ENCODE measurements around the gene CAMK2N1. TPM values are rescaled to one million over a fixed set of nuclear protein-coding genes. Genes with fewer than 3 reads are reported as not detected.

CAMK2N1 gene
- total and polyA plus RNA-seq, 12 donors, result 0.89 to 68.7 (median 32.6) TPM

GRCh38 chr1:20442920-20443625 lies 42.9 kb downstream of the CAMK2N1 start:
- 82 to 100% (median 94%) methylated on average over 1 to 5 of the region's 5 CpGs for WGBS, 4 donors
- no peak overlapping the region for H3K4me3 ChIP-seq
- H3K27ac ChIP-seq, result no peak overlapping the region
- no peak for TF ChIP-seq POLR2A (IDR thresholded peaks at IDR 0.05)
- no peak for DNase-seq
- no peaks in the 10 kb centered on the region for H3K27me3 ChIP-seq
- intact Hi-C loops (cut with DNase I), result no loop called here
- no peaks in the 10 kb centered on the region for H3K36me3 ChIP-seq (replicated peaks in 1 of 2)
- H3K9me3 ChIP-seq (replicated peaks in 1 of 3), result no peaks in the 10 kb centered on the region
- no peaks in the 10 kb centered on the region for H3K4me1 ChIP-seq (replicated peaks in 1 of 2)

GRCh38 chr1:20440785-20441200 lies 45.2 kb downstream of the CAMK2N1 start:
- DNase-seq, result peak; percentile 55 to 82 (median 63)
- intact Hi-C loops (cut with DNase I), result no loop called here
- TF ChIP-seq CTCF (IDR thresholded peaks at IDR 0.05), result no peak
- no peak for TF ChIP-seq POLR2A (IDR thresholded peaks at IDR 0.05)
- 25 to 51% (median 32%) methylated on average over 4 to 6 of the region's 6 CpGs for WGBS, 4 donors
- no peaks in the 10 kb centered on the region for H3K9me3 ChIP-seq (replicated peaks in 1 of 3)
- no peak overlapping the region for H3K4me3 ChIP-seq
- no peaks in the 10 kb centered on the region for H3K27me3 ChIP-seq
- no peaks in the 10 kb centered on the region for H3K4me1 ChIP-seq (replicated peaks in 1 of 2)
- no peak overlapping the region for H3K27ac ChIP-seq
- no peaks in the 10 kb centered on the region for H3K36me3 ChIP-seq (replicated peaks in 1 of 2)

GRCh38 chr1:20439282-20439681 lies 46.7 kb downstream of the CAMK2N1 start:
- H3K4me3 ChIP-seq, result no peak overlapping the region
- TF ChIP-seq POLR2A (IDR thresholded peaks at IDR 0.05) (no peak), CTCF (IDR thresholded peaks at IDR 0.05) (no peak)
- H3K9me3 ChIP-seq (replicated peaks in 1 of 3), result no peaks in the 10 kb centered on the region
- no peaks in the 10 kb centered on the region for H3K27me3 ChIP-seq
- H3K36me3 ChIP-seq (replicated peaks in 1 of 2), result no peaks in the 10 kb centered on the region
- no peaks in the 10 kb centered on the region for H3K4me1 ChIP-seq (replicated peaks in 1 of 2)
- no peak overlapping the region for H3K27ac ChIP-seq
- no peak for DNase-seq
- intact Hi-C loops (cut with DNase I), result loop anchor here (5.0 to 10.0 kb wide), 3 partner anchors 53 to 224 kb away; no protein-coding TSS in a partner anchor

- TF ChIP-seq POLR2A (IDR thresholded peaks at IDR 0.05) (no peak), CTCF (IDR thresholded peaks at IDR 0.05) (no peak)
- Histone ChIP-seq H3K4me1 (replicated peaks in 1 of 2) (no peaks in the 10 kb centered on the region), H3K36me3 (replicated peaks in 1 of 2) (no peaks in the 10 kb centered on the region), H3K27ac (no peak overlapping the region), H3K27me3 (no peaks in the 10 kb centered on the region), H3K9me3 (replicated peaks in 1 of 3) (no peaks in the 10 kb centered on the region), H3K4me3 (no peak overlapping the region)
- DNase-seq, result no peak
- WGBS, 4 donors, result 83 to 93% (median 88%) methylated on average over 2 of the region's 2 CpGs
- intact Hi-C loops (cut with DNase I), result loop anchor here (5.0 to 10.0 kb wide), 3 partner anchors 55 to 223 kb away; no protein-coding TSS in a partner anchor
Measured at GRCh38 chr1:20437640-20438039, 48.4 kb downstream of the CAMK2N1 start.

DNA sequence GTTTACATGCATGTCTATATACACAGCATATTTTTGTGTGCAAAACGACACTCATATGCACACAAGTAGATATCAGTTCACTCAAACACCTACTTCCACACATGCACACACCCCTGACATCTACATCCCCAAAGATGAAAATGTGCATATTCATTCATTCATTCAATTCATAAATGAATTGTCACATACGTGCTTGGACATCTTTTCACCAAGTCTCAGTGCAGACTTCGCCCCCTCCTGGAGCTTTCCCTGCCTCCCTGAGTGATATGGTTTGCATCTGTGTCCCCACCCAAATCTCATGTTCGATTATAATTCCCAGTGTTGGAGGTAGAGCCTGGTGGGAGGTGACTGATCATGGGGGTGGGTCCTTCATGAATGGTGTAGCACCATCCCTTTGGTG lies 53.1 kb downstream of the CAMK2N1 start:
- Histone ChIP-seq H3K27ac (no peak overlapping the region), H3K9me3 (replicated peaks in 1 of 3) (no peaks in the 10 kb centered on the region), H3K4me3 (no peak overlapping the region), H3K27me3 (no peaks in the 10 kb centered on the region), H3K4me1 (replicated peaks in 1 of 2) (no peaks in the 10 kb centered on the region), H3K36me3 (replicated peaks in 1 of 2) (no peaks in the 10 kb centered on the region)
- no peak for TF ChIP-seq POLR2A (IDR thresholded peaks at IDR 0.05)
- TF ChIP-seq CTCF (IDR thresholded peaks at IDR 0.05), result no peak
- intact Hi-C loops (cut with DNase I), result loop anchor here (5.0 to 10.0 kb wide), 3 partner anchors 59 to 218 kb away; no protein-coding TSS in a partner anchor
- DNase-seq, result no peak
- WGBS, 4 donors, result 72 to 81% (median 77%) methylated on average over 4 of the region's 4 CpGs

Measured in adrenal gland (tissue), 12 donors.